ENCODE data around the gene MBP.

MBP gene

DNA sequence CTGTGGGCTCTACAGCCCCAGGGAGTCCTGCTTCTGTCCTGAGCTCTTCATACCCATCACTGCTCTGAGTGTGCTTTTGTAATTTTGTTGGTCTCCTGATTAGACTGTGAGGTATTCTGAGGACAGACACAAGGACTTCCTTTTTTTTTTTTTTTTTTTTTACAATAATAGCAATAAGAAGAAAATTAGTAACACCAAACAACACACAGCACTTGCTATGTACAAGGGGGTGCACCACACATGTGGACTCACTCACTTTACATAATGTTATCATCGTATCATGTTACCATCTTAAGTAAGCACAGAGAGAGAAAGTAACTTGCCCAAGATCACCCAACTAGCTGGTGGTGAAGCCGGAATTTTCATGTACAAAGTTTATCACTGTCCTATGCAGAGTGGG, 34.6 kb downstream of the MBP start:
- no peak for DNase-seq
- Histone ChIP-seq H3K27ac (peak overlapping the region; percentile 35), H3K36me3 (replicated peaks) (peaks cover 7% of the 10 kb centered on the region), H3K27me3 (replicated peaks) (no peaks in the 10 kb centered on the region), H3K4me3 (ENCODE audit: low read depth, low read length) (no peak overlapping the region)
- in situ Hi-C loops (cut with HindIII; ENCODE audit: low pct_ligation_motif_present, low sequenced_read_pairs) = no loop called here
- TF ChIP-seq, protein P1, sequence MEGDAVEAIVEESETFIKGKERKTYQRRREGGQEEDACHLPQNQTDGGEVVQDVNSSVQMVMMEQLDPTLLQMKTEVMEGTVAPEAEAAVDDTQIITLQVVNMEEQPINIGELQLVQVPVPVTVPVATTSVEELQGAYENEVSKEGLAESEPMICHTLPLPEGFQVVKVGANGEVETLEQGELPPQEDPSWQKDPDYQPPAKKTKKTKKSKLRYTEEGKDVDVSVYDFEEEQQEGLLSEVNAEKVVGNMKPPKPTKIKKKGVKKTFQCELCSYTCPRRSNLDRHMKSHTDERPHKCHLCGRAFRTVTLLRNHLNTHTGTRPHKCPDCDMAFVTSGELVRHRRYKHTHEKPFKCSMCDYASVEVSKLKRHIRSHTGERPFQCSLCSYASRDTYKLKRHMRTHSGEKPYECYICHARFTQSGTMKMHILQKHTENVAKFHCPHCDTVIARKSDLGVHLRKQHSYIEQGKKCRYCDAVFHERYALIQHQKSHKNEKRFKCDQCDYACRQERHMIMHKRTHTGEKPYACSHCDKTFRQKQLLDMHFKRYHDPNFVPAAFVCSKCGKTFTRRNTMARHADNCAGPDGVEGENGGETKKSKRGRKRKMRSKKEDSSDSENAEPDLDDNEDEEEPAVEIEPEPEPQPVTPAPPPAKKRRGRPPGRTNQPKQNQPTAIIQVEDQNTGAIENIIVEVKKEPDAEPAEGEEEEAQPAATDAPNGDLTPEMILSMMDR (IDR thresholded peaks at IDR 0.05; ENCODE audit: low read depth, low read length, missing control alignments) = no peak

DNA sequence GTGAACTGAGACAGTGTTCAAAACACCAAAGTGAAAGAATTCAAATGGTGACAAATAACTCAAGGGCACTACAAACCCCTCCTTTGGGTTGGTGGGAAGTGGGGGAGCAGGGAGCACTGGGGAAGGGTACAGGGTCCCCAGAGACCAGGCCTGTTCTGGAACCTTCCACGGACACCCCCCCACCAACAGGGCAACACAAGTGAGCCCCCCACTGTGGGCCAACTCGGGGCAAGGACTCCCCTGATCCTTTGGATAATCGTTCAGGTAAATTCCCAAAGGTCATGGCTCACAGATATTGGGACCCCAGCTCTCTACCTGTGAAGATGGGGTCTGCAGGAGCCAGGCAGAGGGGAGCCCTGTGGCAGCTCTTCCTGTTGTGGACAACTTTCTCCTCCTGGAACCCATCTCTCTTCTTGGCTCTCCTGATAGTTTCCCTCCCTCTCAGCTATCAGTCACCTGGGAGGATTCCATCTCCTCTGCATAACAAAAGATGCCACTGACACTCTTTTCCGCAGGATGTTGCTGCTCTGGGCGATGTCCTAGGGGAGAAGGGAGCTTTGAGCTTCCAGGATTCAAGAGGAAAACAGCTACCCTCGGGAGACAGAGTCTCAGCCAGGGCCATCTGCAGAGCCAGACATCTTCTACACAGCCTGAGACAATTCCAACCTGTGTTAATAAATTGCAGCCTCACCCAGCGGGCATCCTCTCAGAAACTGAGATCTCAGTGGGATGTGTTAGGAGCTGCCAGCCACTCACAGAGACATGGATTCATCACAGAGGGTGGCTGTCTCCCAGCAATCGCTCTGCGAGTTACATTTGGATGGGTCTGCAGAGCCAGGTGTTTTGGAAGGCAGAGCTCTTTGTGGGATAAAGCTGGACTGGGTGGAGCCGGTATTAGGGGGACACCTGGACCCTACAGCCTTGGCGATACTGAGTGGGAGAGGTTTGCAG, 35.4 kb downstream of the MBP start:
- no peak overlapping the region for H3K27ac ChIP-seq

DNA sequence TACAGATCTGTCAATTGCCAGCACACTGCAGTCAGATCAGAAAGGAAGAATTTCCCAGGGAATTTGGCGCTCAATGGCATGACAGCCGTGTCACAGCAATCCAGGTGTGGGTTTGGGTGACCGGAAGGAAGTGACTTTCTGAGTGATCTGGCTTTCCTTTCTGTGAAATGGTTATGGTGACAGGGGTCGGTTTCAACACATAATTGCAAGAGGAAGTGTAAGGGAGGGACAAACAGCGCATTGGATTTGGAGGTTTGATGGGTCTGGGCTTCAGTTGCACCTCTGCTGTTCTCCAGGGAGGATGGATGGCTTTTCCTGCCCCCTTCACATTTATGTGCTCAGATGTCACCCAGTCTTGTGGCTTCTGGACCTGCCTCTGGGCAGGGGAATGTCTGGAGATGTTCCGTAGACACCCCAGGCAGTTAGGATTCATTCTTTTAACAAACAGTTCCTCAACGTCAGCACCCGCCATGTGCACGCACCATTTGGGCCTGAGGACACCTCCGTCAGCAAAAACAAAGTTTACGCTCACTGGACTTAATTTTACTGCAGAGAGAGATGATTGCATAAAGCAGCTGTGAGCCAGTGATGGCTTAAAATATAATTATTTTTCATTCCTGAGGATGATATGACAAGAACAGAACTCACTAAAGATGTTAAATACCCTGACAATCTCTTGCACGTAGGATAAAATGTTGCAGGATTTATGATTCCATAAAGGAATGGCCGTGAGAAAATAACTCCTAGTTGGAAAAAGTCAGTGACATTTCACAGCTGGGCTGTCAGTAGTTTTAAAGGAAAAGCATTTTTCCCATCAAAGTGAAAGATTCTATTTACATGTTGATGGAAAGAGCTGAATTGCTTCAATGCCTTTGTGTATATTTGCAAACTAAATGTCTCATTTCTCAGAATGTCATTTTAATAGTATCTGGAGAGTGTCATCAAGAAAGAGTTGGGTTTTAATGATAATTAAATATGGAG, 36.9 kb downstream of the MBP start:
- TF ChIP-seq, protein P1 (IDR thresholded peaks at IDR 0.05; ENCODE audit: low read depth, low read length, missing control alignments) = no peak
- in situ Hi-C loops (cut with HindIII; ENCODE audit: low pct_ligation_motif_present, low sequenced_read_pairs) = no loop called here
- Histone ChIP-seq H3K27ac (no peak overlapping the region), H3K36me3 (replicated peaks) (peaks cover 7% of the 10 kb centered on the region), H3K4me3 (ENCODE audit: low read depth, low read length) (no peak overlapping the region), H3K27me3 (replicated peaks) (no peaks in the 10 kb centered on the region)
- DNase-seq = no peak

More for the DNA sequence above, 35.4 kb downstream of the MBP start:
- in situ Hi-C loops (cut with HindIII; ENCODE audit: low pct_ligation_motif_present, low sequenced_read_pairs) = no loop called here
- no peak for DNase-seq
- H3K27me3 ChIP-seq (replicated peaks) = no peaks in the 10 kb centered on the region
- peaks cover 7% of the 10 kb centered on the region for H3K36me3 ChIP-seq (replicated peaks)
- TF ChIP-seq, protein P1 (IDR thresholded peaks at IDR 0.05; ENCODE audit: low read depth, low read length, missing control alignments) = no peak
- H3K4me3 ChIP-seq (ENCODE audit: low read depth, low read length) = no peak overlapping the region

DNA sequence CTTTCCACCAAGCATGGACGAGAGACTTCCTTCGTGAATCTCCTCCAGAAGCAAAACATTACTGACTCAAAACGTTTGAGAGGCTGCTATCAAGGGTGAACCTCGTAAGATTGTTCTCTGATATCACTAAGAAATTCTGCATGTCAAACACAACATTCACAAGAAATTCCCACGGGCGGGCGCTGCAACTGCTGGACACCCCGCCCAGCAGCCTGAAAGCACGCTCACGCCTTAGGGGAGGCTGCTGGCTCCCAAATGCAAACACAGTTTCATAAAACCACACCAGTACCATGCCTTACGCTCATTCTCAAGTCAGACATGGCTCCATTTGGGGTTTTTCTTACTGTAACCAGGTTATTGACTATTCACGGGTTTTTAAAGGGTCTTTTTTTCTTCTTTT, 39.0 kb downstream of the MBP start:
- peaks cover 5% of the 10 kb centered on the region for H3K36me3 ChIP-seq (replicated peaks)

DNA sequence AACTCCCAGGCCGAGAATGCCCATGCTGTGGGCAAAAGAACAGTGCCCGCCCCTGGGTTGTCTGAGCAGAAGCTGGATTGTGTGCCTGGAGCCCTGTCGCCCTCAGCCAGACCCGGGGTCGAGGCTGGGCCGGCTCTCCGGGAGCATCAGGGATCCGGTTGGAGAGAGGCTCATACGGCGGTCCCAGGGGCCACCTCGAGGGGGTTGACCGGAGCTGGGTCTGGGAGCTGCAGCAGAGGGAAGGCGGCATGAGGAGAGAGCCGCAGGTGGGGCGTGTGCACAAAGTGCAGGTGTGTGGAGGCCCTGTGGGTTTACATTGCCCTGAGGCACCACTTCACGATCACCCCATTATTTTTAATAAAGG, 39.5 kb downstream of the MBP start:
- TF ChIP-seq, protein P1 (IDR thresholded peaks at IDR 0.05; ENCODE audit: low read depth, low read length, missing control alignments) = no peak
- in situ Hi-C loops (cut with HindIII; ENCODE audit: low pct_ligation_motif_present, low sequenced_read_pairs) = no loop called here
- H3K27me3 ChIP-seq (replicated peaks) = no peaks in the 10 kb centered on the region
- H3K36me3 ChIP-seq (replicated peaks) = peaks cover 5% of the 10 kb centered on the region
- no peak for DNase-seq
- H3K4me3 ChIP-seq (ENCODE audit: low read depth, low read length) = no peak overlapping the region
- no peak overlapping the region for H3K27ac ChIP-seq

More for the DNA sequence above, 39.0 kb downstream of the MBP start:
- Histone ChIP-seq H3K27me3 (replicated peaks) (no peaks in the 10 kb centered on the region), H3K4me3 (ENCODE audit: low read depth, low read length) (no peak overlapping the region), H3K27ac (no peak overlapping the region)
- in situ Hi-C loops (cut with HindIII; ENCODE audit: low pct_ligation_motif_present, low sequenced_read_pairs) = no loop called here
- TF ChIP-seq, protein P1 (IDR thresholded peaks at IDR 0.05; ENCODE audit: low read depth, low read length, missing control alignments) = no peak
- DNase-seq = no peak

All from brain microvascular endothelial cell (primary cell).